Activated CD4-positive, alpha-beta T cell treated with anti-CD3 and anti-CD28 coated beads for 24 hours (primary cell): Measurements from ENCODE around the gene ADAM12.
"Not testable (repeated sequence)": the region's sequence is repeated elsewhere in the genome, so short reads cannot be mapped to it uniquely, and the experiment has no call there.

Experiments used
- DNase-seq, 2 donors: peaks; one replicate each; pipeline ENCODE4 v3.0.0-alpha.2; 2020; ENCODE audit warnings: low read depth in 2 of 2

Gene ADAM12

DNA sequence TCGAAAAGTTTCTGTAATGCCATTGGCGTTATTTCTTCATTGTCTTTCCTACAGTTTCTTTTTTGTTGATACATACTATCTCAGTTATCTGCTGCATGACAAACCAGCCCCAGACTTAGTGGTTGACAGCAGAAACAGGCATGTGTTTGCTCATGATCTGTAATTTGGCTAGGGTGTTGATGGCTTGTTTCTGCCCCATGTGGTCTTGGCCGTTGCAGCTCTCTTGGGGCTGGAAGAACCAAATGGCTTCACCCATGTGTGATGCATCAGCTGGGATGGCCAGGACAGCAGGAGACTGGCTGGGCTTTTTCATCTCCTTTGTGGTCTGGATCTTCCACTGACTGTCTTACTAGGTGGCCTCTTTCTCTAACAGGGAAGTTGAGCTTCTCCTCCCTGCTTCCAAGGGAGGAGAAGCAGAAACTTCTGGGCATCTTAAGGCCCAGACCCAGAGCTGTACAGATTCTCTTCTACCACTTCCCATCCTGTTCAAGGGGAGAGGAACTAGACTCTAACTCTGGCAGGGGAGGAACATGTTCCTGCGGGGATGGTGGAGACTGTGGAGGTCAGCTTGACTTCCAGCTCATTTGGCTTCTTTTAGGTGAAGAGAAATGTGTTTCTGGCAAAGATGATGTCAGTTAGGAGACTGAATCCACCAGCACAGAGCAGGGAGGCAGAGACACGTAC, 402.6 kb downstream of the ADAM12 start:
- no peak for DNase-seq

GRCh38 chr10:125984865-125985495, 403.3 kb downstream of the ADAM12 start:
- DNase-seq, result no peak

GRCh38 chr10:125984346-125984745, 403.9 kb downstream of the ADAM12 start:
- DNase-seq, result no peak

GRCh38 chr10:125983656-125984055, 404.6 kb downstream of the ADAM12 start:
- DNase-seq, result no peak

DNA sequence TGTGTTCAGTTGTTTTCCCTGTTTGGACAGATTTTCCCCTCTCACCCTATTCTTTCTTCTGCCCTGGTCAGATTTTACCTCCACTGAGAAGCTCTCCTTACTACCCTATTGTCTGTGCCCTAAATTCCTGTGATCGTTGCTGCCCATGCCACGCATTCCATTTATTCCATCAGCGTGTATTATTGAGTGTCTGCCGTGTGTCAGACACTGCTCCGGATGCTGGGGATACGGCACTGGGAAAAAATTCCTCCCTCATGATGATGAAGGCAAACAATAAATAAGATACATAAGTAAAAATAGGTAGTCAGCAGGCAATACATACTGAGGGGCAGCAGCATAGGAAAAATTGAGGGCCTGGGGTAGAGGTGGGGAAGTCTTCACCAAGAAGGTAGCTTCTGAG, 405.1 kb downstream of the ADAM12 start:
- no peak for DNase-seq

GRCh38 chr10:125982260-125982948, 405.9 kb downstream of the ADAM12 start:
- no peak for DNase-seq

DNA sequence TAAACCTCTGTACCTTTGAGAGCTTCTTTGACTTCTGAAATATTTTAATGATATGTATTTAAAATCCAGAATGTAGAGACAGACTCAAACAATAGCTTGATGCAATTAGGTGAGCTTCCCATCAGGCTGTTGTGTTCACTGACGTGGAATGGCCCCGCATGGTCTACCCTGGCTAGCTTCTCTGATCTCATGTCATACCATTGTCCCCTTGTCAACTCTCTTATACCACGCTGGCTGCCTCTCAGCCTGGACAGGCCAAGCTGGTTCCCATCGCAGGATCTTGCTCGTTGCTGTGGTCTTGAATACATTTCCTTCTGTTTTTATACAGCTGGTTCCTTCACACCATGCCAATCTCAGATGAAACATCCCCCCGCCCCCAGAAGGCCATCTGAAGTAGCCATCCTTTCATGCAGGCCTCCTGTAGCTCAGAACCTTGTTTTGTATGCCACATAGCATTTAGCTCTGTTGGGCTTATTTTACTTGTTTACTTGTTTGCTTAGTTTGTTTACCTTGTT, 407.7 kb downstream of the ADAM12 start:
- no peak for DNase-seq

GRCh38 chr10:125979976-125980375, 408.3 kb downstream of the ADAM12 start:
- no peak for DNase-seq

GRCh38 chr10:125976960-125977605, 411.2 kb downstream of the ADAM12 start:
- DNase-seq, result no peak

DNA sequence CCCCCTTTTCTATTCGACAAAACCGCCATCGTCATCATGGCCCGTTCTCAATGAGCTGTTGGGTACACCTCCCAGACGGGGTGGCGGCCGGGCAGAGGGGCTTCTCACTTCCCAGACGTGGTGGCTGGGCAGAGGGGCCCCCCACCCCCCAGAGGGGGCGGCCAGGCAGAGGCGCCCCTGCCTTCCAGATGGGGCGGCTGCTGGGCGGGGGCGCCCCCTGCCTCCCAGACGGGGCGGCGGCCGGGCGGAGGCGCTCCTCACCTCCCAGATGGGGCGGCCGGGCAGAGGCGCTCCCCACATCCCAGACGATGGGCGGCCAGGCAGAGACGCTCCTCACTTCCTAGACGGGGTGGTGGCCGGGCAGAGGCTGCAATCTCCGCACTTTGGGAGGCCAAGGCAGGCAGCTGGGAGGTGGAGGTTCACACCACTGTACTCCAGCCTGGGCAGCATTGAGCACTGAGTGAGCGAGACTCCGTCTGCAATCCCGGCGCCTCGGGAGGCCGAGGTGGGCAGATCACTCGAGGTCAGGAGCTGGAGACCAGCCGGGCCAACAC, 418.1 kb downstream of the ADAM12 start:
- not testable (repeated sequence) for DNase-seq

- no peak for DNase-seq
Observed at GRCh38 chr10:125967533-125967932, 420.7 kb downstream of the ADAM12 start.

GRCh38 chr10:125964558-125964957, 423.7 kb downstream of the ADAM12 start:
- DNase-seq, result no peak
